ENCODE results near the gene ELAVL3.
"Not testable (repeated sequence)": the region's sequence is repeated elsewhere in the genome, so short reads cannot be mapped to it uniquely, and the experiment has no call there.

Gene ELAVL3

DNA sequence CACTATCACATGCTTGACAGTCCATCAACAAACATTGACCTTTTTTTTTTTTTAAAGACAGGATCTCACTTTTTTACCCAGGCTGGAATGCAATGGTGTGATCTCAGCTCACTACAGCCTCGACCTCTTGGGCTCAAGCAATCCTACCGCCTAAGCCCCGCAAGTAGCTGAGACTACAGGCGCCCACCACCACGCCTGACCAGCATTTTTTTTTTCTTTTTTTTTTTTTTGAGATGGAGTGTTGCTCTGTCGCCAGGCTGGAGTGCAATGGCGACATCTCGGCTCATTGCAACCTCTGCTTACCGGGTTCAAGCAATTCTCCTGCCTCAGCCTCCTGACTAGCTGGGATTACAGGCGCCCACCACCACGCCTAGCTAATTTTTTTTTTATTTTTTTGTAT lies 21.9 kb downstream of the ELAVL3 start:
- DNase-seq (ENCODE audit: low spot score) = not testable (repeated sequence)

DNA sequence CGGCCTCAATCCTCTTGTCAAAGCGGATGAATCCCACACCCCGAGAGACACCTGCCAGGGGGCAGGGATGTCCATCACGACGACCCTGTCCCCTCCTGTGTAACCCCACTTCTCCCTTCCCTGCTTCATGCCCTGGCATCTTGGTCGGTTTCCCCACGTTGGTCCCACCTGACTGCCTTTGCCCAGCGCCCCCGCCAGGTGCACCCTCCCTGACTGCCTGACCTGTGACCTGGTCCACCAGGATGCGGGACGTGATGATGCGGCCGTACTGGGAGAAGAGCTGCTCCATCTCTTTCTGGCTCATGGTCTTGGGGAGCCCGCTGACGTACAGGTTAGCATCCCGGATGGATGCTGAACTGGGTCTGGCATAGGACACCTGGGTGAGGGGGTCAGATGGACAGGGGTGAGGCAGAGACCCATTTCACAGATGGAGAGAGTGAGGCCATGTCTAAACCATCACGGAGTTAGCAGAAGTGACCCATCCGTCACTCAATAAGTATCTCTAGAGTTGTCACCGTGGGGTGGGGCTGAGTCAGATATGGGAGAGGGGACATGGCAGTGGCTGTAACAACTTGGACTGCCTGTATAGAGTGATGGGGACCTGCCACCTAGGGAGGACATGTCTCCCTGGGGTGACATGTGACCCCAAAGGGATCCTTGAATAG lies 22.5 kb downstream of the ELAVL3 start:
- no peak for DNase-seq (ENCODE audit: low spot score)

DNA sequence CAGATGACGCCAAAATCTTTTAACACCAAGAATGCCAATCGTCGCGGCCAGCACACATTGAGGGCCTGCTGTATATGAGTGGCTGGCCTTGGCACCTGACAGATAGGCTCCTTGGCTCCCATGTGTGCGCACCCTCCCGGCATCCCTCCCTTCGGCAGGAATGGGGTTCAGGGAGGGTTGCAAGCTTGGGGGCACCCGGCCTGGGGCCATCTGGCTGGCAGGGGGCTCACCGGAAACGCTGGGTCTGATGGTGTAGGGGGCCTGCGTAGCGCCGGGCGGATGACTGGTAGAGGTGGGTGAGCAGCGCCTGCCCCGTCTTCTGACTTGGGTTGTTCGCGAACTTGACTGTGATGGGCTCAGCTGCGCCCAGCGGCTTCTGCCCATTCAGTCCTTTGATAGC lies 23.0 kb downstream of the ELAVL3 start:
- no peak for DNase-seq (ENCODE audit: low spot score)

DNA sequence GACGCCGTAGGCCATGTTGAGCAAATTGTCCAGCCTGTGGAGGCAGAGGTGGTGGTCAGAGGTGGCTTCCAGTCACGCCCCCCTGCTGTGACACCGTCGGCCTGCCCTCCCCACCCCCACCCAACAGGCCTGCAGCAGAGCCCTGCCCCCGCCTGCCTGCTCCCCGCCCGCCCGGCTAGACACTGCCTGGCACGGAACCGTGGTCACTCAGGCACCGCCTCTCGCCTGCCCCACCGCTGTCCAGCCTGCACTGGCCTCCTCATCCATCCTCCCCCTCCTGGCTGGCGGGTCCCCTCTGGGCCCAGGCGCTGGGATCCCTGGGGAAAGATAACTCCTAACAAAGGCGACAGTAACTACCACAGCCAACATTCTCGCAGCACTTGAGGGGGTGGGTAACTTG lies 23.7 kb downstream of the ELAVL3 start:
- no peak for DNase-seq (ENCODE audit: low spot score)

DNA sequence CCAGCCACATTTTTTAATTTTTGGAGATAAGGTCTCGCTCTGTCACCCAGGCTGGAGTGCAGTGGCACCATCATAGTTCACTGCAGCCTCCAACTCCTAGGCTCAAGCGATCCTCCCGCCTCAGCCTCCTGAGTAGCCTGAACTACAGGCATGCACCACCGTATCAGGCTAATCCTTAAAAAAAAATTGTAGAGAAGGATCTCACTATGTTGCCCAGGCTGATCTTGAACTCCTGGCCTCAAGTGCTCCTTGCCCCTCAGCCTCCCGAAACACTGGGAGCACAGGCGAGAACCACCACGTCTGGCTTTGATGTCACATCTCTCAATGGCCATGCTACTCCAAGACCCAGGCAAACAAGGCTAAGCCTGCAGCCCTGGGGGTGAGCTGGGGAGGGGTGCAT lies 24.2 kb downstream of the ELAVL3 start:
- no peak for DNase-seq (ENCODE audit: low spot score)

DNA sequence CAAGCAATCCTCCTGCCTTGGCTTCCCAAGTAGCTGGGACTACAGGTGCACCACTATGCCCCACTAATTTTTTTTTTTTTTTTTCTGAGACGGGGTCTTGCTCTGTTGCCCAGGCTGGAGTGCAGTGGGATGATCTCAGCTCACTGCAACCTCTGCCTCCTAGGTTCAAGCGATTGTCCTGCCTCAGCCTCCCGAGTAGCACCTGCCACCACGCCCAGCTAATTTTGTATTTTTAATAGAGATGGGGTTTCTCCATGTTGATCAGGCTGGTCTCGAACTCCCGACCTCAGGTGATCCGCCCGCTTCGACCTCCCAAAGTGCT lies 25.7 kb downstream of the ELAVL3 start:
- DNase-seq (ENCODE audit: low spot score) = not testable (repeated sequence)

DNA sequence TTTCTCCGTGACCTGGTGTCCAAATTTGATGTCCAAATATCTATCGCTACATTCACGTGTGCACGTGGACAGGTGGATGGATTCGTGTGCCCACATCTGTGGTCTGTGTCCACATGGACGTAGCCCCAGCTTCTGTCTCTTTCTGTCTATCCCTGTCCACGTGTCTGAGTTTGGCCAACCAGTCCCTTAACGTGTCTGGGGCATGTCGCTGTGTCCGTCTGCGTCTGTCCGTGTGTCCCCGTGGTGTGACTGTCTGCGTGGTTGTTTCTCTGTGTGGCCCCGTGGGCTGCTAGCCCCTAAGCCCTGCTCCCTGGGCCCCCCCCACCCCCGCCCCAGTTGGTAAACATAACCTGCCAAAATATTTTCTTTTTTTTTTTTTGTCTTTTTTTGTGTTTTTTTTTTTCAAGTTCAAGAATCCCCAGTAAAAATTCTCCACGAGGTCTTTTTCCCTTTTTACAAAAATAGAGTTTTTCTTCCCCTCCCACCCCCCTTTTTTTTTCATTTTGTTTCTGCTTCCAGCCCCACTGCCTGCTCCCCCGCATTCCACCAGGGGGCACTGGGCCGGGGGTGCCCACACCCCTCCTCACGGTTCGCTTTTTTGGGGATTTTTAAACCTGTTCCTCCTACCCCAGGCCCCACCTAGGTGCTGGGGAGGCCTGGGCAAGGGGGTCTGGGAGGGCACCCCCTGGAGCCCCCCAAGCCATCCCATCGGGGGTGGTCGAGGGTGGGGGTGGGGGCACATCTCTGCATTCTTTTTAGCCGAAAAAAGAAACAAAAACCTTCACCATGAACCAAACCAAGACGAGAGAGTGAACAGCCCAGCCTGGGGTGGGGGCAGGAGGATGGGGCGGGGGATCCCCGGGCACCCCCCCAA lies 27.1 kb downstream of the ELAVL3 start:
- no peak for DNase-seq (ENCODE audit: low spot score)

DNA sequence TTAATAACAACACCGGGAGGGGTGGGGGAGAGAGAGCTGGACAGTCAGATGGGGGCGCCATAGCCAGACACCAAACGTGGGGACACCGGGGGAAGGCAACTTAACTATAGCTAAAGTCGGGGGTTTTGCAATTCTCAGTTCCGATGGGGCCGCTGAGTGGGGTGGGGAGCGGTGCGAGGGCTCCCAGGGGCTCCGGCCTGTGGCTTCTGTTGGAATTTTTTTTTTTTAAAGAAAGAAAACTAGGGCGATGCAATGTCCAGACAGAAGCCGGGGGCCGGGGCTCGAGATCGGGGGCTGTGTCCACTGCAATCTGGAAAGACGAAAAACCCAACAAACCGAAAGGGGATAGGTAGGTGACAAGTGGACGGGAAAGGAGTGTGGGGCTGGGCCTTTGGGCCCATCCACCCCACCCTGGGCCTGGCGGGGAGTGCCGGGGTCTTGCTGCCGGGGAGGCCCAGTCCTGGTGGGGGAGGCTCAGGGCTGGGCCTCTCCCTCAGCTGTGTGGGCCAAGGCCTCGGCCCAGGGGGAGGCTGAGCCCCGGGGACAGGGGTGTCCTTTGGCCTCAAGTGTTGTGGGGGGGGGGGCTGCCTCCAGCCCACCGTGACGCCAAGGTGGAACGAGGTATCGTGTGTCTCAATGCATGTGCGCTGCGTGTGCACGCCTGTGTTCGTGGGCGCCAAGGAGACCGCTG lies 28.1 kb downstream of the ELAVL3 start:
- DNase-seq (ENCODE audit: low spot score) = no peak

DNA sequence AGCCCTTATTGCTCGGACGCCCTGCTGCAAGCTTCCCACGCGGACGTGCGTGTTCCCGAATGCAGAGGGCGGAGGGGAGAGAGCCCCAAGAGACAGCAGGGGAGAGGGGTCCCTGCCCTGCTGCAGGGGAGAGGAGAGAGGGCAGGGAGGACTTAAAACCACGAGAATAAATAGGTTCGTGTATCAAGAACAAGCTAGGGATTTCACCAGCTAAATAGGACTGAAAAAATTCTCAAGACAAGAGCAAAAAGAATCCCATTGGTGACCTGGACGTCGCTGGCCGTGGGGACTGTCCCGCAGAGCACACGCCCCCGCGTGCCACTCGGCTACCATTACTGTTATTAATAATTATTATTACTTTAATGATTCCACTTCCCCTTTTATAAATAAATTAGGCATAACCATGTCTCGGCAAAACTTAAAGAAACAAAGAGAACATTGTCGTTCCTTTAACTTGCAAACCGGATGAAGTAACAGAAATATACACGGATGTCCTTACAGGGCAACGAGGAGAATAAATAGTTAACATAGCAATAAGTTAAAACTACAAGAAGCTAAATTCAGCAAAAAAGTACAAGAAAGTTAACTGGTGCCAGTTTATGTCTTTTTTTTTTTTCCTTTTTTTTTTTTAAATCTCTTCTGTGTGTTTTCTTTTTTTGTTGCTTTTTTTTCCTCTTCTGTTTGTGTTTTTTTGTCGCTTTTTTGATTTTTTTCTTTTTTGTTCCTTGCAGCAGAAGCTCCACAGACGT lies 28.8 kb downstream of the ELAVL3 start:
- no peak for DNase-seq (ENCODE audit: low spot score)

DNA sequence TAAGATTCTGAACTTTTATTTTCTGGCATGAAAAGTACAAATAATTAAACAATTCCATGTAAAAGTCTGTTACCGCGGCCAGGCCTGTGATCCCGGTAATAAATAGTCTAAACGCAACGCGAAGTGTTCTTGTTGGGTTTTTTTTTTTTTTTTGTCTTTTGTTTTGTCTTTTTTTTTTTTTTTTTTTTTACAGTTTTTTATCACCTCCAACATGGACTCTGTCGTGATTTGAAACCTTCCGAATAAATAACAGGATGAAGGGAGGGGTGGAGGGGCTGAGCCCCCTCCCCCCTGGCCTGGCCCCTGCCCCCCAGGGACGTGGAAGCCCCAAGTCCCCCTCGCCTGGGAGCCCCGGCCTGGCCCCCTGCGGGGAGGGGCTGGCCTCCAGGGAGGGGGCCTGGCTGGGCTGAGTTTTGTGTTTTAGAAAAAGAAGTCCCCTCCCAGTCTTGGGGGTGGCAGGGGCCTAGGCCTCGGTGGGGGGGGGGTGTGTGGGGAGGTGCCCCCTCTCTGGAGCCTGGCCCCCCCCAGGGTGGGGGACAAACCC lies 29.4 kb downstream of the ELAVL3 start:
- DNase-seq (ENCODE audit: low spot score) = no peak

DNA sequence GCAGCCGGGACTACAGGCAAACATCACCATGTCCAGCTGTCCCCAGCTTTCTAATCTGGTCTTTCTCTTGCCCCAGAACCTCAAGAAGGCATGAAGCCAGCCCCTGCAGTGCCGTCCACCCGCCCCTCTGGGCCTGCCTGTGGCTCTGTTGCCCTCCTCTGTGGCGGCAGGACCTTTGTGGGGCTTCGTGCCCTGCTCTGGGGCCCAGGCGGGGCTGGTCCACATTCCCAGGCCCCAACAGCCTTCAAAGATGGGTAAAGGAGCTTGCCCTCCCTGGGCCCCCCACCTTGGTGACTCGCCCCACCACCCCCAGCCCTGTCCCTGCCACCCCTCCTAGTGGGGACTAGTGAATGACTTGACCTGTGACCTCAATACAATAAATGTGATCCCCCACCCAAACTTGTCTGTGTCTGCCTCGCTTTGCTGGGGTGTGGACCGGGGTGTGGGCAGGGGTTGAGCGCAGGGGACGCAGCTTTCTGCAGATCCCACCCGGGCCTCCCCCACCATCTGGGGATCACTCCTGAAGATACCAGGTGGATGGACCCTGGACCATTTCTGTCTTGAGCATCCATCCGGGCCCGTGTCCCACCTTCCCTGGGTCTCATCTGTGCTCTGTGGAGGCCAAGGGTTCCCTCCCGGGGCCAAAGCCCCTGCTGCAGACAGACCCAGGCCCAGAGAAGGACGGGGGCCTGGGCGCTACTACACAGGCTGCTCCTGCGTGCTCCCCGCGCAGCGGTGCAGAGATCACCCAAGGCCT lies 30.1 kb downstream of the ELAVL3 start:
- no peak for DNase-seq (ENCODE audit: low spot score)

DNA sequence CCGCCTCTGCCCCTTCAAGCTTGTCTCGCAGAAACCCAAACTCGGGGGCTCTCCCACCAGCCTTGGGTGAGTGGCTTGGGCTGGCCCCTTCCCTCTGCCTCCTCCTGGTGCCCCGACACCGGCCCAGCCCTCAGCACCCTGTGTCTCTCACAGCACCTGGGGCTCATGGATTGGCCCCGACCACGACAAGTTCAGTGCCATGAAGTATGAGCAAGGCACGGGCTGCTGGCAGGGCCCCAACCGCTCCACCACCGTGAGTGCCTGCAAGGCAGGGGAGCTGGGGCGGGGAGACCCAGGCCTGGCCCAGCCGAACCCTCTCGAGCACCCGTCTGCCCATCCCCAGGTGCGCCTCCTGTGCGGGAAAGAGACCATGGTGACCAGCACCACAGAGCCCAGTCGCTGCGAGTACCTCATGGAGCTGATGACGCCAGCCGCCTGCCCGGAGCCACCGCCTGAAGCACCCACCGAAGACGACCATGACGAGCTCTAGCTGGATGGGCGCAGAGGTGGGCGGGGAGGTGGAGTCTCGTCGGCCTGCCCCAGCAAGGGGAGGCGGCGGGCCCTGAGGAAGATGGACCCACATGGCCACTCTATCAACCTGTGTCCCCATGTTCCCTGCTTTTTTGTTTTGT lies 31.8 kb downstream of the ELAVL3 start:
- DNase-seq (ENCODE audit: low spot score) = no peak

DNA sequence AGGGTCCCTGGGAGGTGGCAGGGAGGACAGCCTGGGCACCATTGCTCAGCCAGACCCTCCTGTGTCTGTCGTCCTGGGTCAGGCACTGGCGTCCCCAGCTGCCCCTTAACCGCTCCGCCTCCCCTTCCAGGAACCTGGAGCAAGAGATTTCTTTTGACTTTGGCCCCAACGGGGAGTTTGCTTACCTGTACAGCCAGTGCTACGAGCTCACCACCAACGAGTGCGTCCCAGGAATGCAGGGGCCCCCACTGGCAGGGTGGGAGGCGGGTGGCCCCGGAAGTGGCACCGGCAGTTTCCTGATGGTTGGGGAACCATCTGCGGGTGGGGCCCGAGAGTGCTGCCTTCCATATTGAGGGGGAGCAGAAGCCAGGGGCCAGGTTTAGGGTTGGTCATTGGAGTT lies 32.4 kb downstream of the ELAVL3 start:
- no peak for DNase-seq (ENCODE audit: low spot score)

DNA sequence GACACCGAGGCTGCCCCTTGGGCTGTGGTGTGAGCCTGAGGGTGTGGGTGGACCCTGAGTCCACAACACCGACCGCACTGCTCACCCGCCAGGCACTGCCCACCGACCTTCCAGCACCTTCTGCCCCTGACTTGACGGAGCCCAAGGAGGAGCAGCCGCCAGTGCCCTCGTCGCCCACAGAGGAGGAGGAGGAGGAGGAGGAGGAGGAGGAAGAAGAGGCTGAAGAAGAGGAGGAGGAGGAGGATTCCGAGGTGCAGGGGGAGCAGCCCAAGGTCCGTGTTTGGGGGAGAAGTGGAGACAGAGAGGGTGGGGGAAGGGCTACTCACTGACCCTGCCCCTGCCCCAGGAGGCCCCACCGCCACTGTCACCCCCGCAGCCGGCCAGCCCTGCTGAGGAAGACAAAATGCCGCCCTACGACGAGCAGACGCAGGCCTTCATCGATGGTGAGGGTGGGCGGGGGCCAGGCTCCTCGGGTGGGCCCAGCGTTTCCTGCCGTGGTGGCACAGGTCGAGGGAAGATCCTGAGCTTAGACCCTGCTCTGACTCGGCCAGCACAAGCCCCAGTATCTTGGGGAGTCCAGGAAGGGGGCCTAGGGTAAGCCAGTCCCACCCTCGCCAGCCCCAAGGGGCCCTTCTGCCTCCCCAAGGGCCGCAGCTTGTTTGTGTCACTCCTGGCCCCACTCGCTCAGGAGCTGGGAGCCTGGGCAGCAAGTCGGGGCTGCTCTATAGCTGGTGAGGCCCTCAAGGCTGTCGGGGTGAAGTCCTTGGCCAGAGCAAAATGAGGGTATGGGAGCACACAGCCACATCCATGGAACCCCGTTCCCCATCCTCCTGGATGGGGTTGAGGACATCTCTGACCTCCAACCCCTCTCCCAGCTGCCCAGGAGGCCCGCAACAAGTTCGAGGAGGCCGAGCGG lies 33.2 kb downstream of the ELAVL3 start:
- no peak for DNase-seq (ENCODE audit: low spot score)

DNA sequence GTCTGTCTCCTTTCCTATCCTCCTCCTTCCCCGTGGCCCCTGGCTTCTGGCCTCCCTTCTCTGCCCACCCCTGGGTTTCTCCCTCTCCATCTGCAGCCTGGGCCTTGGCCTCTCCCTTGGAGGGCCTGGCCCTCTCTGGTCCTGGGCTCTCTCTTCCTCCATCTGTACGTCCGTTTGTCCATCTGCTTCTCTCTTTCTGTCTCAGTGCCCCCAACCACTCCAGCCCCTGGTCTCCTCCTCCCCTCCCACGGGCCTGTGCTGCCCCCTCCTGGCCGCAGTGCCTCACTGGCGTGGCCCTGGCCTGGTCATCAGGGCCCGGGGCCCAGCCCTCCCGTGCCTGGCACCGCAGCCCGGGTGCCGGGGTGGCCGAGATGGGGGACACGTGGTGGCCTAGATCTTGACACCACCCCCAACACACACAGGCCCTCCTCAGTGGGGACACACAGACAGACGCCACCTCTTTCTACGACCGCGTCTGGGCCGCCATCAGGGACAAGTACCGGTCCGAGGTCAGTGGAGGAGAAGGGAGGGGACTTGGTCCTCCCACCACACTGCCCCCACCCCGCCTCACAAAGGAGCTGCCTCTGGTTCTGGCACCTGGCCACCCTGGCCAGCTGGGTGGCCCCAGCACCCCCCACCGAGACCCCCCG lies 34.1 kb downstream of the ELAVL3 start:
- peak; percentile 65 for DNase-seq (ENCODE audit: low spot score)

DNA sequence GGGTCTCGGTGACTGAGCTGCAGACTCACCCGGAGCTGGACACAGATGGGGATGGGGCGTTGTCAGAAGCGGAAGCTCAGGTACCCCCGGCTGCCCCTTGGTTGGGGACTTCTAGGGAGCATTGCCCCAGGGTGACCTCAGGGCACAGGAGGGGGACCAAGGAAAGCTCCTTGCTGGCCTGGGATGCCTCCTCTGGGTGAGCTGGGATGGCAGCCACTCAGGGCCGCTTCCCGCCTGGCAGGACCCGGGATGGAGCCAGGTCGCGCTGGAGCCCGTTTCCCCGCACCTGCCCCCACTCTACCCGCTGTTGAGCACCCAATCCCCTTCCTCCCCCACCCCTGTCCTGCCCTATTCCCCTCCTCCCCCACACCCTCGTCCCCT lies 34.6 kb downstream of the ELAVL3 start:
- no peak for DNase-seq (ENCODE audit: low spot score)

DNA sequence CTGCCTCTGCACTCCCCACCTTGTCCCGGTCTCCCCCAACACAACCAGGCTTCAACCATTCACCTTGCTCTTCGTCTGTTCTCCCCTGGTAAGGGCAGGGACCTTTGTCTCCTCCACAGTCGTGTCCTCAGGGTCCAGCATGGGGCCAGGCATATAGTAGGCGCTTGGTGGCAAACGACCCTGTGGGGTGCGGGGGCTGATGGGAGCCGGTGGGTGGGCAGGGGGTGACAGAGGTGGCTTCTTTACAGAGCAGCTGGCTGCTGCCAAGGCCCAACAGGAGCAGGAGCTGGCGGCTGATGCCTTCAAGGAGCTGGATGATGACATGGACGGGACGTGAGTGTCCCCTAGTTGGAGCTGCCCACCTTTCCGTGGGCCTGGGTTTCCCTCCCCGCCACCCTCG lies 35.7 kb downstream of the ELAVL3 start:
- DNase-seq (ENCODE audit: low spot score) = no peak

DNA sequence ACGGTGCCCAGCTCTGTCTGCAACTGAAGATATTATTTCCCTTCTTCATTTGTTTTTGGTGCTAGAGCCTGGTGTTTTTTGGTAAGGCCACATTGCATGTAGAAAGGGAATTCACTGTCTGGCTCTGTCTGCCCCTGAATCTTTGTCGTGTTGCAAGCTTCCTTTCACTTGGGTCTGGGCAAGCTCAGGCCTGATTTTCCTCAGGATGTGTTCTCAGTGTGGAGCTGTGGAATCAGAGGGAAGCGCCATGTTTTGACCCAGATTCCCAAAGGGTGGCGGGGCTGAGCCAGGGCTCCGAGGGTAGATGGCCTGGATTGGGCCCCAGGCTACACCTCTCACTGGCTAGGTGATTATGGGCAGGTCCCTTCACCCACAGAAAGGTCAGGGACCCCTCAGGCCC lies 36.8 kb downstream of the ELAVL3 start:
- DNase-seq (ENCODE audit: low spot score) = peak; percentile 49

DNA sequence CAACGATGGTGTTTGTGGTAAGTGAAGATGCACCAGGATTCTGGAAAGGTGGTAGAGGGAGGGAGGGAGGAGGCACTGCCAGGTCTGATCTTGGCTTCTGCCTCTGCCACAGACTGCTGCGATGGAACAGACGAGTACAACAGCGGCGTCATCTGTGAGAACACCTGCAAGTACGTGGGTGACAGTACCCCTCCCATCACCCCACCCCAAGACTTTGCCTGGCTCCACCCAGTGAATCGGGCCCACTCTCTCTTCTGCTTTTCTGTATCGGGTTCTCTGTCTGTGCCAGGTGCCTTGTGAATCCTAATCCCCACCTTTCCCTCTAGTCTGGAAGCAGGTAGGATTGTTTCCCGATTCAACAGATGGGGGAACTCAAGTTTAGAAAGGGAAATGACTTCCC lies 42.9 kb downstream of the ELAVL3 start:
- DNase-seq (ENCODE audit: low spot score) = no peak

Measured in cerebellar cortex (tissue), 1 donor.